Activated gamma-delta T cell treated with anti-CD3 and anti-CD28 coated beads, Interleukin-2, amount 50 U/mL, for 16 hours (primary cell): ENCODE results near the gene RREB1.

Experiments used
- DNase-seq: peaks from one replicate; pipeline ENCODE4 v3.0.0-alpha.2; 2020; ENCODE audit warnings: low read depth

Gene RREB1

GRCh38 chr6:7100072-7100752 lies 7.5 kb upstream of the RREB1 start:
- DNase-seq, result no peak

GRCh38 chr6:7100753-7101081 lies 7.0 kb upstream of the RREB1 start:
- DNase-seq, result no peak

GRCh38 chr6:7101290-7101689 lies 6.5 kb upstream of the RREB1 start:
- no peak for DNase-seq

- no peak for DNase-seq
Measured at GRCh38 chr6:7104752-7105151, 3.0 kb upstream of the RREB1 start.

GRCh38 chr6:7106215-7106751 lies 1.5 kb upstream of the RREB1 start:
- no peak for DNase-seq

GRCh38 chr6:7106752-7107577 lies 796 bp upstream of the RREB1 start:
- peak; percentile 57 for DNase-seq

- DNase-seq, result peak; percentile 16
Measured at GRCh38 chr6:7108196-7108963, 619 bp downstream of the RREB1 start.

- peak; percentile 7 for DNase-seq
Measured at GRCh38 chr6:7108964-7109836, 1.4 kb downstream of the RREB1 start.

- DNase-seq, result no peak
Measured at GRCh38 chr6:7110092-7110792, 2.5 kb downstream of the RREB1 start.

GRCh38 chr6:7111095-7111690 lies 3.4 kb downstream of the RREB1 start:
- no peak for DNase-seq

- no peak for DNase-seq
Measured at GRCh38 chr6:7112171-7112570, 4.4 kb downstream of the RREB1 start.

GRCh38 chr6:7112741-7113313 lies 5.1 kb downstream of the RREB1 start:
- DNase-seq, result no peak

GRCh38 chr6:7114744-7115458 lies 7.1 kb downstream of the RREB1 start:
- no peak for DNase-seq

GRCh38 chr6:7115543-7116231 lies 7.9 kb downstream of the RREB1 start:
- no peak for DNase-seq

GRCh38 chr6:7119272-7119801 lies 11.6 kb downstream of the RREB1 start:
- DNase-seq, result no peak

- DNase-seq, result no peak
Measured at GRCh38 chr6:7121700-7122241, 14.0 kb downstream of the RREB1 start.

GRCh38 chr6:7122684-7123083 lies 14.9 kb downstream of the RREB1 start:
- no peak for DNase-seq

GRCh38 chr6:7124114-7124513 lies 16.4 kb downstream of the RREB1 start:
- DNase-seq, result no peak
